ENCODE measurements around the gene ACSBG1.

ACSBG1 gene, protein sequence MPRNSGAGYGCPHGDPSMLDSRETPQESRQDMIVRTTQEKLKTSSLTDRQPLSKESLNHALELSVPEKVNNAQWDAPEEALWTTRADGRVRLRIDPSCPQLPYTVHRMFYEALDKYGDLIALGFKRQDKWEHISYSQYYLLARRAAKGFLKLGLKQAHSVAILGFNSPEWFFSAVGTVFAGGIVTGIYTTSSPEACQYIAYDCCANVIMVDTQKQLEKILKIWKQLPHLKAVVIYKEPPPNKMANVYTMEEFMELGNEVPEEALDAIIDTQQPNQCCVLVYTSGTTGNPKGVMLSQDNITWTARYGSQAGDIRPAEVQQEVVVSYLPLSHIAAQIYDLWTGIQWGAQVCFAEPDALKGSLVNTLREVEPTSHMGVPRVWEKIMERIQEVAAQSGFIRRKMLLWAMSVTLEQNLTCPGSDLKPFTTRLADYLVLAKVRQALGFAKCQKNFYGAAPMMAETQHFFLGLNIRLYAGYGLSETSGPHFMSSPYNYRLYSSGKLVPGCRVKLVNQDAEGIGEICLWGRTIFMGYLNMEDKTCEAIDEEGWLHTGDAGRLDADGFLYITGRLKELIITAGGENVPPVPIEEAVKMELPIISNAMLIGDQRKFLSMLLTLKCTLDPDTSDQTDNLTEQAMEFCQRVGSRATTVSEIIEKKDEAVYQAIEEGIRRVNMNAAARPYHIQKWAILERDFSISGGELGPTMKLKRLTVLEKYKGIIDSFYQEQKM

DNA sequence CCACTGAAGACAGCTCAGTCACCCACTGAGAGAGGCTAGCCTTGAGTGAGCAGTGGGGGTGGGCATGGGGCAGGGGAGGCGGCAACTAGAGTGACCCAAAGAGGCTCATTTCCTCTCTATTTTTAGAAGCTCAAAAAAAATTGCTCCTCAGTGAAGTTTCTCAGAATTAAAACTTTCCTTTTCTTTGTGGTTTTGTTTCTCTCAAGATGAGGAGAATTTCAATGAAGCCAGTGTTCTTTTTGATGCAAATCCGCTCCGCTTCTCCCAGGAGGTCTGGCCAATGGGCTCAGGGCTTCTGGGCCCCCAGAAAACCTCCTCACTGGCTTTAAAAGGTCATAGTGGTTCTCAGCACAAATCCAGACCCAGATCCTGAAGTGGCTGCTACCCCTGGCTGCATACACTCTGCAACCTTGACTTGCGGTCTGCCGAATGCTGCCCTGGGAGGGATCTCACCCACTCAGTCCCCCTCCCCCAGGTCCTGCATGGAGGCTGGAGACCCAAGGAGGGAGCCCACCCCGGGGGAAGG, at the start of gene ACSBG1:
Gene ACSBG1, minus strand, starts transcription at position 51 of the 526 bp plus-strand sequence. CDS start 64 bp downstream, outside the sequence.
- DNase-seq (ENCODE audit: low spot score): peak; percentile 38

DNA sequence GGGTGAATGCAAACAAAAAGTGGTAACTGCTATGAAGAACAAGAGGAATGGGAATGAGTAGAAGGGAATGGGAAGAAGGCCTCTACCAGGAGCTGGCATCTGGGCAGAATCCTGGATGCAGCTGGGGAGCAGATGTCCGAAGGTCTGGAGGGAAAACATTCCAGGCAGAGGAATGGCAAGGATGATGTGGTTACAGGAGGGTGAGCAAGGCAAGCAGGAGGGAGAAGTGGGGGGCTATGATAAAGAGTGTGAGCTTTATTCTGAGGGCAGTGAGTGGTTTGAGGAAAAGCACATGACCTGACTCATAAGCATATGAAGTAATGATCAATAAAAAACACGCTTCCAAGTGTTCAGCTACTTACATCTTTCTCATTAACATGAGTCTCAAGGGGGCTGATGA, 48.0 kb upstream of the ACSBG1 start:
- no peak for DNase-seq (ENCODE audit: low spot score)

DNA sequence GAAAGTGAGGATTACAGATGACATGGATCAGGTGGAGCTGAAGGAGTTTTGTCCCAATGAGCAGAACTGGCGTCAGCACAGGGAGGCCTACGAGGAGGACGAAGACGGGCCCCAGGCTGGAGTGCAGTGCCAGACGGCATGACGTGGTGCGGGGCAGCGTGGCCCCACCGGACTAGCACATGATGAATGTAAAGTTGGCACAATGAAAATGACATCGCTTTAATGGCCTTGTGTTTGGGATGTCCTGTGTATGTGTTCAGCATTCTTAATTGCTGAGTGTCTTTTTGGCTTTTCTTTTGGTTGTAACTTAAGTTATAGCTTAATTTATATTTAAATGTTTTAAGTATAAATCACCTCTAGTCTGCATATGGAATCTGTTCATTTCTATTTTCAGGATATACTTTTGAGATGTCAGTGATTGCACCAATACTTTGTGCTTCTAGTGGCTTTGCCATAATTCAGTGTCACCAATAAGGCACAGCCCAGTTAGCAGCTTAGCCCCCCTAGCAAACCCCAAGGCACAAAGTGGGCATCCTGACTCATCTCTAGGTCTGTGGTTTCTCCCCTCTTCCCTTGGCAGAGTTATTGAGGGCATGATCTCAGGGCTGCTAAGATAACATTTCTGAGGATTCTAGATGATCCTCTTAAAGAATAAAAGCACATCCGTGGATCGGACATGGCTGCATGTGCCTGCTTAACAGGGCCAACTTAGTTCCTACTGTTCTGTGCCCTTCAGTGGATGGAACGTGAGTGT, 46.1 kb upstream of the ACSBG1 start:
- no peak for DNase-seq (ENCODE audit: low spot score)

DNA sequence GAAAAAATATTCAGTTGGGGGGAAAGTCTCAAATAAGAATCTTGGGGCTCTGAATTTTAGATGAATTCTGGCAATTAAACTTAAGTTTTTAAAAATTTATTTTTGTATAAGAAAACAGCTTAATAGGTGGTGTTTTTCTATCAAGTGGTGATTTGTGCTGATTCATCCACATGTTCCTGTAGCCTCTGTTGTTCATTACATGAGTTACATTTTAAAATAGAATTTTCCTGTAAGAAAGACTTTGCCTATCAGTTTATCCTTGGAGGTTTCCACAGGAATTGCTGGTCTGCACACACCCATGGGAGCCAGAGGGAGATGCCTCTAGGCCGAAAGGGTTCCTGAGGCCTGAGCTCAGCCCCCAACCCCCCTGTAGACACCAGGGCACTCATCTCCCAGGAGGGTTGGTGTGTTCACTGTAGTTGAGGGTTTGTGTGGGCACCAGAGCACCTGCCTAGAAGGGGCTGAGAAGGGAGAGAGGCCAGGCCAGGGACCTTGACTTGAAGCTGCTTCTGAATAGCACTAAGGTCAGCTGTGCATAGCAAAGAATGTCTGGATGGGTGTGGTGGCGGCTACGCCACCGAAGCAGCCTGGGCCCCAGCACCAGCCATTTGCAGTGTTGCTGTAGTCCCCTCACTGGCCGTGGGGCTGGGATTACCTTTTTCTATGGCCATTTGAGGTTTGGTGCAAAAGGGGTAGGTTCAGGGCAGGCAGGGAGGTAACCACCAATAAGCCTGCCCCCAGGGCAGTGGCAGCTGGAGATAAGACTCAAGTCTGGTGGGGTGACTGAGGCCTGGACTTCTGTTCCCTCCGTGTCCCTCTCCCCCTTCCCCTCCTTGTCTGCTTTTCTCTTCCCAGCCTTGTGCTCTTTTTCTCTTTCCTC, 41.9 kb upstream of the ACSBG1 start:
- DNase-seq (ENCODE audit: low spot score): no peak

DNA sequence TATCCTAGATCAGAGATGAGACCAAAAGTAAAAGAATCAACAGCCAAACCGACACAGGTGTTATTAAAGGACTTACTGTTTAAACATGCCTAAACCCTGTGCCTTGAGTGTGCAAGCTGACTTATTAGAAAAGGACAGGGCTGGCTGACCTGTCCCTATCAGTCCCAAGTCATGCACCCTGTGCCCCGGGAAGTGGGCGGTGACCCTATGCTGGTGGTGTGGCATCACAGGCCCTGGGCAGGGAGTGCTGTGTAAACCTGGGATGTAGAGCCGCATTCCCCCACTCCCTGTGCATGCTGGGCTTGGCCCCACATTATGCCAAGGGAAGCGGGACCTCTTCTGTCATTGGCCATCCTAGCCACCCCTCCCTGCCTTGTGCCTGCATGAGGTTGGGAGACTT, 40.6 kb upstream of the ACSBG1 start:
- DNase-seq (ENCODE audit: low spot score): no peak

DNA sequence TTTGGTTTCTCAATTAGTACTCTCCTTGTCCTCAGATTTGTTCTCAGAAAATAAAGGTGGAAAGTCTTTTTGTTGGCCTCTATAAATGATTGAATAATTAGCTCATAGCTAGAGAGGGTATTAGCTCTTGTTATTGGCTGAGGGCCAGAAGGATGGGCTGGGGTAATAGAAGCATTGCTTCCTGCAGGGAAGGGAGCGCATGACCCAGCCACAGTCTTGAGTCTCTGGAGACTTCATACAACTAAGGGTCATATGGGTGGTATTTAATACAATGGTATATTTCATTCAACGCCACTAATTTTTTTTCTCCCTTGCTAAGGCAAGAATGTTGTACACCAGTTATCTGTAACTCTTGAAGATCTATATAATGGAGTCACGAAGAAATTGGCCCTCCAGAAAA, 38.4 kb upstream of the ACSBG1 start:
- no peak for DNase-seq (ENCODE audit: low spot score)

DNA sequence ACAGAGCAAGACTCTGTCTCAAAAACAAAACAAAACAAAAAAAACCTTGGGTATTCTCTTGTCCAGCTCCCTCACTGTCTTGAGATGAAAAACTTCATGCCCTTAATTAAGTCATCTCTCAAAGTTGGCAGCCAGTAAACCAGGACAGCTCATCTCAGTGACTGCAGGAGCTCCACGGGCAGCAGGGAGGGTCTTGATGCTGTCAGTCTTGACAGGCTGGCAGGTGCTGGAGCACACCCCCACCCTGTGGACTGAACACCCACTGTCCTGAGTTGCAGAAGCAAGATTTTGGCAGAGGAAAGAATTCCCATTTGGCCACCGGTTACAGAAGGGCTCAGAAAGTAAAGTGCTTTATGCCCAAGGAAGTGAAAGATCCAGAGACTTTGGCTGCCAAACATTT, 38.0 kb upstream of the ACSBG1 start:
- DNase-seq (ENCODE audit: low spot score): no peak

DNA sequence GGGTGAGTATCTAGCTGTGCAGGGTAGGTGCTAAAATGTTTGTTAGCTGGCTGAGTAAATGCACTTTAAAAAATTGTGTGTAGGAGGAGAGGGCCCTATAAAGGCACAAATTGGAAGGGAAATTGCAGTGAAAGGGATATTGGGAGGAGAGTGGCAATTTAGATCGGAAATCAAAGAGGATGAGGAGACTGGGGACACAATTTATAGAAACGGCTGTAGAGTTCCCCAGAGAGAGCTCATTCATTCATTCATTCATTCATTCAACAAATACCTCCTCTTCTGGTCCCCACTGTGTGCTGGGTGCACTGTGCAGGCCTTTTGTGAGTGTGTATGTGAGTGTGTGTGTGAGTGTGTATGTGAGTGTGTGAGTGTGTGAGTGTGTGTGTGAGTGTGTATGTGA, 32.4 kb upstream of the ACSBG1 start:
- no peak for DNase-seq (ENCODE audit: low spot score)

DNA sequence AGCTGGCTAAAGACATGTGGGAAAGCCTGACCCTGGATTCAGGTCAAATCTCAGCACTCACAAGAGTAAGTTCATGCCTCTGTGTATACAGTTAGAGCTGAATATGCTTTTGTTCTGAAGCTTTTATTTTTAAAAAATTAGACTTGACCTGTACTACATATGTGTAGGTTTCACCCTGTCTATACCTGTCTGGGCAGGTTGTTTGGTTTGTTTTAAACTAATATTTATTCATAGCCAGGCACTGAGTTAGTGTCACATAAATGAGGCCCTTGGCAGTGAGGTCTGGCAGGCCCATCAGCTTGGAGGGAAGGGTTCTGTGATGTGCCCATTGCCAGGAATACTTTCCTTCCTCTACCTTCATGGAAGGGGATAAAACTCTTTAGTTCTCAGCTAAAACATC, 31.9 kb upstream of the ACSBG1 start:
- DNase-seq (ENCODE audit: low spot score): no peak

DNA sequence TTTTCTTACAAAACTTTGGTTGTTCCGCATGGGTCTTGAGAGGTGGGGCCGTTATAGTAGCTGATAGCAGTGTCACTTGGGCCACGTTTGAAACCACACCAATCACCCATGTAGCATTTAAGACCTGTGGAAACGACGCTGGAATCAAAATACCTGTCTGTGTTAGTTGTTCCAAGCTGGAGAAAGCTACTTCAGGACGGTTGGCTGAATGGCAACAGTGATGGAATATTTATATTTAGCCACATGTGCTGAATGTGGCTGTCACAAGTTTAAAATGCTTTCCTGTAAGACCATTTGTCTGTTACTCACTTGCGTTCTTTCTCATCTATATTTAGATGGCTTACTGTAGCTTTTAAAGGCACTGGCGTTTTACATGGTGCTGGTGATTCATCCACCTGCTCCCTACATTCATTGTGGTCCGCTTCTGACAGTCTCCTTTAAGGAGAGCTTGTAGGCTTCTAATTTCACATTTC, 31.4 kb upstream of the ACSBG1 start:
- no peak for DNase-seq (ENCODE audit: low spot score)

DNA sequence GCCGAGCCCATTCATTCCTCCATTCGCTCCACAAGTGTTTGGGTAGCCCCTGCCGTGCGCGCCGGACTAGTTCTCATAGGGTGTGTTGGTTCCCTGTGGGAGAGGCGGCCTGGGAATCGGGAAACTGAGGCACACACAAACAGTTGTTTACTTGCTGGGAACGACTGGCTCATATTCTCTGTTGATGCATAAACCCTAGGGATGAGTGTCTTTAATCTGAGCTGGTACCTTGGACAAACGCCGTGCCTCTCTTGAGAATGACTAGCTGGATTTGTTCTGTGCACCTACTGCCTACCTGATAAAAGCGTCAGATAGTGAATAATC, 30.7 kb upstream of the ACSBG1 start:
- no peak for DNase-seq (ENCODE audit: low spot score)

DNA sequence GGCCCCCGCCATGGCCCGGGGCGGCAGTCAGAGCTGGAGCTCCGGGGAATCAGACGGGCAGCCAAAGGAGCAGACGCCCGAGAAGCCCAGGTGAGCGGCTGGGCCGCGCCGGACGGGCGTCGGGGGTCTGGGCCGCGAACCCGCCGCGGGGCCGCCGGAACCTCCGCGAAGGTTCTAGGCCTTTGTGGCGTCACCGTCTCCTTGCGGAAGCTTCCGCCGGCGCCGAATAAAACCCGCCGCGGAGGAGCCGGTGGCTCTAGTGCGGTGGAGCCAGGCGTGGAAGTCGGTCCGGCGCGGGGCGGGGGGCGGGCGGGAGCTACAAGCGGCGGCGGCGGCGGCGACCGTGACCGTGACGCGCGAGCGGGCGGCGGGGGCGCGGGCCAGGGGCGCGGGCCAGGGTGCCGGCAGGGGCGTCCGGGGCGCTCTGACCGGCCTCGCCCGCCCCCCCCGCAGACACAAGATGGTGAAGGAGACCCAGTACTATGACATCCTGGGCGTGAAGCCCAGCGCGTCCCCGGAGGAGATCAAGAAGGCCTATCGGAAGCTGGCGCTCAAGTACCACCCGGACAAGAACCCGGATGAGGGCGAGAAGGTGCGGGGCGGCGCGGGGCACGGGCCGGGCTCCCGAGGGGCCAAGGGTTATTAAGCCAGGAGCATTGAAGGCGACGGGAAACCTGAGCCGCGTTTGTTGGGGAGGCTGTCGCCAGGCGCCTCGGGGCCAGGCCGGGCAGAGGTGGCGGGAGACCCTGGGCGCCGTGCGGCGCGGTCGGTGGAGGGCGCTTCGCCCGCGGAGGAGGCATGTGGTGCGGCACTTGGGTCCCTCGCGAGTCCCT, 30.2 kb upstream of the ACSBG1 start, which contains the start of gene DNAJA4:
Gene DNAJA4, plus strand, starts transcription at position 259 of the 833 bp plus-strand sequence. Its CDS starts 202 bp downstream, at position 461.
- peak; percentile 74 for DNase-seq (ENCODE audit: low spot score)

DNA sequence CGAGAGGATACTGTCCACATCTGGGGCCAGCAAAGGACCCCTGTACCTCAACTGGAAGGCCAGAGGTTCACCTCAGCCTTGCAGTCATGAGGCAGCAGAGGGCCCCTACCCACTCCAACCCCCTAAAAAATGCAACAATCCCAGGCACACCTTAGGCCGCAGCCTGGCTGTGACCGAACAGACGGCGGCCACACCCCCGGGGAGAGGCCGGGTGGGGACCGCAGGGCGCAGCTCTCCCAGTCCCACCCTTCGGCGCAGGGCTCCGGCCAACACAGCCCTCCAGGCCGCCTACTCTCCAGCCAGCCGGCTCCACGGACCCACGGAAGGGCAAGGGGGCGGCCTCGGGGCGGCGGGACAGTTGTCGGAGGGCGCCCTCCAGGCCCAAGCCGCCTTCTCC, 29.5 kb upstream of the ACSBG1 start:
- no peak for DNase-seq (ENCODE audit: low spot score)

DNA sequence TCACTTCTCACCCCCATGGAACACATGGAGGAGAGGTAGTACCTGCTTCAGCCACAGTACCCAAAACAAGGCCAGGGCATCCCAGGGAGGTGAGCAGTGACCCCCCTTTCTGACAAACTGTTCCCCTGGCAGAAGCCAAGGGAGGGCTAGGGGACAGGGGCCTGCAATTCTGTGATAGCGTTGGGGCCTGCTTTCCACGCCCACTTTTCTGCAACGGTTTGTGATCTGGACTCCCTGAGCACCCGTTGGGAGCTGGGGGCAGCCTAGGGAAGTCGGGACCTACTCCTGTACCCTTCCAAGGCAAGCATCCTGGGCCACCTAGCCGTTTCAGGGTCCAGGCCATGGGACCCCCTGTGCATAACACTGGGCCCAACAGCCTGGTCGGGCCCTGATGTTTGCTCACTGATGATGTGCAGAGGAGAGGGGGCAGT, 29.0 kb upstream of the ACSBG1 start:
- DNase-seq (ENCODE audit: low spot score): no peak

DNA sequence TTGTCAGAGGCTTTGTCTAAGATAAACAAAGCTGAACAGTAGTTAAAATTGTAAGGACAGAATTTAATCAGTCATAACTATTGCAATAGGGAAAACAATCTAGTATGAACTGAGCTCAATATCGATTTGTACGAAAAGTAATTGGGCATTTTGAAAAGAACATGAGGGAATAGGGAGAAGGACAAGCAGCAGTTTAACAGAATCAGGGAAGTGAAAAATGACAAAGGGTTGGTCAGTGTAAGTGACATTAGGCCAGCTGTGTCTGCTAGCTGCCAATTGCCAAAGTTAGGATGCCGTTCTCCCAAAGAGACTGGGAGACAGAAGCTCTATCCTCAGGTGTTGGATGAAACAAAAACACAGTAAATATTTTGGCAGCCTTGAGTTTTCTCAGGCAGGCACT, 26.7 kb upstream of the ACSBG1 start:
- DNase-seq (ENCODE audit: low spot score): no peak

DNA sequence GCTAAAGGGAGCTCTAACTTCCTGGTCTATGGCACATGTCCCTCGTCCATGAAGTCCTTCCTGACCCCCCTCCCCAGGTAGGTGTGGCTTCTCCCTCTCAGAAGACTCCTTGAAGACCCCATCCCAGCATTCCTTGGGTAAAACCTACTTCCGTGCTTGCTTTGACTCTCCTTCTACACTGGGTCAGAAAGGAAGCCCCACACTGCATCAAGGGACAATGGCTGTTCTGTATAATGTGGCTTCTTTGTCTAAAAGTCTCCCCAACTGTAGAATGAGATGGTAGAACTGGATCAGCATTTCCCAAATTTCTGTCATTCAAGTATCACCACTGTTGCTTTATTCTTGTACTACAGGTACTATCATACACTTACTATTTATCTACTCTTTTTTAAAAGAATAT, 26.1 kb upstream of the ACSBG1 start:
- no peak for DNase-seq (ENCODE audit: low spot score)

DNA sequence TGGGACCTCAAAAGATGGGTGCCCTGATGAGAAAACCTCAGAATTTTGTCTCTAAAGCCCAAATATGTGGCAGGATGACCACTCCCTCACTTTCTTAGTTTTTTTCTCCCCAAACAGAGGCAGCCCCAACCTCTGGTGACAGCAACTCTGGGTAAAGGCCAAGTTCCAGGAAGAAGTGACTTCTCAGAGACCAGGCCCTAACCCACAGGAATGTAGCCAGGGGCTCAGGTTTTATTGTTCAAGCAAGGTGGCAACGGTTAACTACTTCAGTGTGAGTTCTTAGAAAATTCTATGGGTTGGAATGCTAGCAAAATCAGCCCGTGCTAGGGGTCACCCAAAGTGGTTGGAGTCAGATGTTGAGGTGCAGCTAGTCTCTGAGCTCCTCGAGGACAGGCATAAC, 24.9 kb upstream of the ACSBG1 start:
- DNase-seq (ENCODE audit: low spot score): no peak

DNA sequence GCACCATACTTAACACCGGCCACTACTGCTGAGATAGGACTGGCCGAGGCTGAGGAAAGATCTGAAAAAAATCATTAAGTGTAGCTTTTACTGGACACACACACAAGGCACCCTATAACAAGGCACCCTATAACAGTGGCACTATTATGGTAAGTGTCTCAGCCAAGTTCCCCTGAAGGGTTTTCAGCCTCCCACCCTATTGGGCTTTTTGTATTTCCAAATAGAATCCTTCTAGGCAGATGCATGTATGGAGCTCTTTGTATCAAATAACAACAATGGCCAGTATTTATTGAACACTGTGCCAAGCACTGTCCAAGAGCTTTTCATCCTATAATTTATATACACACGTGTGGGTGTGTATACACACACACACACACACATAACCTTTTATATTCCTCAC, 23.3 kb upstream of the ACSBG1 start:
- no peak for DNase-seq (ENCODE audit: low spot score)

DNA sequence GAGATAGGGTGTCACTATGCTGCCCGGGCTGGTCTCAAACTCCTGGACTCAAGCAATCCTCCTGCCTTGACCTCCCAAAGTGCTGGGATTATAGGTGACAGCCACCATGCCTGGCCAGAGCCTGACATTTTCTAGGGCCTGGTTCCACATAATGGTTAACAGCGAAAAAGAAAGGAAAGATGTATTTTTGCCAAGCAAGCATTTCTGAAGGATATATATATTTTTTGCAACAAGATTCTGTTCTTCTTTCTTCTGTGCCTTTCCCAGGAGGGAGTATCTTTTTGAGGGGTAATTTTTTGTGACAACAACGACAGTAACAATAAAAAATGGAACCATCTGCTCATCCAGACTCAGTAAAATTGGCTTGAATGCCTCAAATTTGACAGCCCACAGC, 21.7 kb upstream of the ACSBG1 start:
- DNase-seq (ENCODE audit: low spot score): no peak

DNA sequence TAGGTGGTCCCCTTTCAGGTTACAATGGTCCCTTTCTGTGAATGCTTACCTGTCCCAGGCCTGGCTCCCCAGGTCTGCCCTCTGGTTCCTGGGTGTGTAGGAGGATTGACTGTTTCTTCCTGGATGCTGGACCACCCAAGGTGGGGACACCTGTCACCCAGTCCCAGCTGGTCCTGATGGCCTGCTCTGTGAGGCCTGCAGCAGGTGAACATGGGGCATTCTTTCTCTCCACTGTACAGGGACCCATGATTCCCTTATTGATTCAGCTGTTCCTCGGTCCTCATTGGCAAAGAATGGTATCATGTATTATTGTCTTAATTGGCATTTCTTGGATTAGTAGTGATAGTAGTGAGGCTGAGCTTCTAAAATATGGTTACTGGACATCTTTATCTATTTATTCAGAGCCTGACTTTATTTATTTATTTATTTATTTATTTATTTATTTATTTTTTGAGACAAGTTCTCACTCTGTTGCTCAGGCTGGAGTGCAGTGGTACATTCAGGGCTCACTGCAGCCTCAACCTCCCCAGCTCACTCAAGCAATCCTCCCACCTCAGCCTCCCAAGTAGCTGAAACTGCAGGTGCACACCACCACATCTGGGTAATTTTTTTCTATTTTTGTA, 21.2 kb upstream of the ACSBG1 start:
- no peak for DNase-seq (ENCODE audit: low spot score)
